HepG2 (cell line): Measurements from ENCODE around the gene LAMA5. TPM values are rescaled to one million over a fixed set of nuclear protein-coding genes. Genes with fewer than 3 reads are reported as not detected.

Experiments used
- CBX2 ChIP-seq, 2 experiments: fragments of 200-600 bp in 1 of 2; sonication (generic); formaldehyde crosslinking in 1 of 2; IDR thresholded peaks; 2 replicates each; pipeline versions ENCODE4 v1.7.0 to v1.8.1; 2018 to 2022; ENCODE audit warnings: low read depth in 2 of 2, low read length in 1 of 2, mild to moderate bottlenecking in 1 of 2, missing genetic modification reagents in 1 of 2
- CHCHD3 ChIP-seq: sonication (generic); formaldehyde crosslinking; IDR thresholded peaks from 2 replicates; pipeline ENCODE4 v1.8.0; 2022; ENCODE audit warnings: mild to moderate bottlenecking, missing genetic modification reagents, moderate library complexity
- HNRNPL ChIP-seq: fragments of 200-400 bp; formaldehyde crosslinking; IDR thresholded peaks from 2 replicates; pipeline ENCODE4 v1.6.1; 2017; ENCODE audit warnings: mild to moderate bottlenecking, low read depth, low read length
- NBN ChIP-seq: fragments of 450-650 bp; conservative IDR thresholded peaks from 2 replicates; pipeline ENCODE4 v1.6.1; 2017
- NFRKB ChIP-seq: fragments of 450-650 bp; IDR thresholded peaks from 2 replicates; pipeline ENCODE4 v1.6.1; 2017
- SALL1 ChIP-seq: sonication (generic); formaldehyde crosslinking; IDR thresholded peaks from 2 replicates; pipeline ENCODE4 v1.8.0; 2022; ENCODE audit warnings: mild to moderate bottlenecking, missing genetic modification reagents
- ZNF235 ChIP-seq: sonication (generic); formaldehyde crosslinking; IDR thresholded peaks from 2 replicates; pipeline ENCODE4 v1.8.1; 2023; ENCODE audit warnings: mild to moderate bottlenecking, missing genetic modification reagents, borderline replicate concordance
- ZNF264 ChIP-seq: sonication (generic); formaldehyde crosslinking; IDR thresholded peaks from 2 replicates; pipeline ENCODE4 v1.4.0; 2020; ENCODE audit warnings: missing genetic modification reagents
- ZNF501 ChIP-seq: sonication (generic); formaldehyde crosslinking; IDR thresholded peaks from 2 replicates; pipeline ENCODE4 v1.5.1; 2020; ENCODE audit warnings: mild to moderate bottlenecking, moderate library complexity, missing genetic modification reagents
- ZNF724P ChIP-seq: sonication (generic); formaldehyde crosslinking; IDR thresholded peaks from 2 replicates; pipeline ENCODE4 v1.8.0; 2022; ENCODE audit warnings: missing genetic modification reagents, borderline replicate concordance
- ZNF746 ChIP-seq: sonication (generic); formaldehyde crosslinking; IDR thresholded peaks from 2 replicates; pipeline ENCODE4 v1.8.0; 2022; ENCODE audit warnings: mild to moderate bottlenecking, missing genetic modification reagents
- ZNF773 ChIP-seq: sonication (generic); formaldehyde crosslinking; IDR thresholded peaks from 2 replicates; pipeline ENCODE4 v1.4.0; 2020; ENCODE audit warnings: missing genetic modification reagents, borderline replicate concordance
- ZNF781 ChIP-seq: sonication (generic); formaldehyde crosslinking; IDR thresholded peaks from 2 replicates; pipeline ENCODE4 v1.5.1; 2020; ENCODE audit warnings: borderline replicate concordance, mild to moderate bottlenecking, missing genetic modification reagents; ENCODE audit errors: not compliant biosample characterization
- polyA plus RNA-seq, 8 experiments: library from polyadenylated mRNA; depleted of rRNA in 3 of 8; stranded (reverse) in 7 of 8; unstranded in 1 of 8; fragments of >200 nt; fragmentation: Illumina TruSeq in 4 of 8; extraction: Trizol in 4 of 8; gene quantifications; 2 replicates each; pipeline versions ENCODE4 v1.2.1 to v1.2.3, GENCODE V29; 2011 to 2016; ENCODE audit warnings: low read depth in 4 of 8, missing spikeins in 1 of 8, mixed read lengths in 1 of 8; ENCODE audit not compliant: insufficient read depth in 1 of 8
- total RNA-seq, 5 experiments: library from RNA; depleted of rRNA; stranded (reverse); fragments of >200 nt; fragmentation: Illumina TruSeq; extraction: Trizol; gene quantifications; 2 replicates each; pipeline ENCODE4 v1.2.3, GENCODE V29; 2016; ENCODE audit warnings: low read depth in 1 of 5
- TF ChIP-seq, protein P1 (sequence below): sonication (generic); formaldehyde crosslinking; conservative IDR thresholded peaks from 2 replicates; pipeline ENCODE4 v1.8.0; 2022; ENCODE audit warnings: mild to moderate bottlenecking, moderate library complexity, missing genetic modification reagents
- TF ChIP-seq, protein P2 (sequence below): sonication (generic); formaldehyde crosslinking; IDR thresholded peaks from 2 replicates; pipeline ENCODE4 v1.4.0; 2020; ENCODE audit warnings: missing genetic modification reagents, mild to moderate bottlenecking, borderline replicate concordance
- TF ChIP-seq, protein P3 (sequence below): sonication (generic); formaldehyde crosslinking; IDR thresholded peaks from 2 replicates; pipeline ENCODE4 v1.5.0; 2020; ENCODE audit warnings: missing genetic modification reagents

Gene LAMA5
- total and polyA plus RNA-seq, 2 of the 13 experiments (the other 11 are each of a cell fraction or from before 2014, with no cell fraction given), result 21.0 to 44.7 TPM

DNA sequence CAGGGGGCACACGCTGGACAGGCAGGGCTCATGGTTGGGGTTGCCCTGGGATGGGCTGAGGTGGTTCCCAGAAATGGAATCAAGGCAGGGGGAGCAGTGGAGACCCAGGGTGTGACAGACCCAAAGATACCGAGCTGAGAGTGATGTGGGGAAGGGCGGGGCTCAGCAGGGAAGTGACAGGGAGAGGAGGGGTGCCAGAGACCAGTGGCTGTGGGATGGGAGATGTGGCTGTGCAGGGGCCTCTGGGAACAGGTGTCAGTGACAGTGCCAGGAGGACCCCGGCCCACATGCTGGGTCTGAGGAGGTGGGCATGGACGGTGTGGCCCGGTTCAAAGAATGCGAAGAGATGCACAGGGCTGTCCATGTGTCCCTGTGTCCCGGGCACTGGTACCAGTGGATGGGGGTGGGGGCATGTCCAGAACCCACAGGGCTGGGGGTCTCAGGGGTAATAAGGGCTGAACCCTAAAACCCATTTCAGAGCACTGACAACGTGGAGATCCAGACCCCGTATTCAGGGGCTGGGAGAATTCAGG is 38.9 kb upstream of the LAMA5 start (continued):
- TF ChIP-seq, protein P1, sequence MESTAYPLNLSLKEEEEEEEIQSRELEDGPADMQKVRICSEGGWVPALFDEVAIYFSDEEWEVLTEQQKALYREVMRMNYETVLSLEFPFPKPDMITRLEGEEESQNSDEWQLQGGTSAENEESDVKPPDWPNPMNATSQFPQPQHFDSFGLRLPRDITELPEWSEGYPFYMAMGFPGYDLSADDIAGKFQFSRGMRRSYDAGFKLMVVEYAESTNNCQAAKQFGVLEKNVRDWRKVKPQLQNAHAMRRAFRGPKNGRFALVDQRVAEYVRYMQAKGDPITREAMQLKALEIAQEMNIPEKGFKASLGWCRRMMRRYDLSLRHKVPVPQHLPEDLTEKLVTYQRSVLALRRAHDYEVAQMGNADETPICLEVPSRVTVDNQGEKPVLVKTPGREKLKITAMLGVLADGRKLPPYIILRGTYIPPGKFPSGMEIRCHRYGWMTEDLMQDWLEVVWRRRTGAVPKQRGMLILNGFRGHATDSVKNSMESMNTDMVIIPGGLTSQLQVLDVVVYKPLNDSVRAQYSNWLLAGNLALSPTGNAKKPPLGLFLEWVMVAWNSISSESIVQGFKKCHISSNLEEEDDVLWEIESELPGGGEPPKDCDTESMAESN, result peak; percentile 68; the same call in 1 of the 2 replicates
- 0 out of 2 replicates have a peak, but pooled peaks have one; percentile 9 for TF ChIP-seq ZNF501 (CRISPR knock-in tag)
- no peak for TF ChIP-seq NFRKB
- 0 out of 2 replicates have a peak, but pooled peaks have one; percentile 41 for TF ChIP-seq ZNF235
- 0 out of 2 replicates have a peak, but pooled peaks have one; percentile 12 for TF ChIP-seq ZNF724P
- TF ChIP-seq HNRNPL, result 0 out of 2 replicates have a peak, but pooled peaks have one; percentile 11
- TF ChIP-seq, protein P2, sequence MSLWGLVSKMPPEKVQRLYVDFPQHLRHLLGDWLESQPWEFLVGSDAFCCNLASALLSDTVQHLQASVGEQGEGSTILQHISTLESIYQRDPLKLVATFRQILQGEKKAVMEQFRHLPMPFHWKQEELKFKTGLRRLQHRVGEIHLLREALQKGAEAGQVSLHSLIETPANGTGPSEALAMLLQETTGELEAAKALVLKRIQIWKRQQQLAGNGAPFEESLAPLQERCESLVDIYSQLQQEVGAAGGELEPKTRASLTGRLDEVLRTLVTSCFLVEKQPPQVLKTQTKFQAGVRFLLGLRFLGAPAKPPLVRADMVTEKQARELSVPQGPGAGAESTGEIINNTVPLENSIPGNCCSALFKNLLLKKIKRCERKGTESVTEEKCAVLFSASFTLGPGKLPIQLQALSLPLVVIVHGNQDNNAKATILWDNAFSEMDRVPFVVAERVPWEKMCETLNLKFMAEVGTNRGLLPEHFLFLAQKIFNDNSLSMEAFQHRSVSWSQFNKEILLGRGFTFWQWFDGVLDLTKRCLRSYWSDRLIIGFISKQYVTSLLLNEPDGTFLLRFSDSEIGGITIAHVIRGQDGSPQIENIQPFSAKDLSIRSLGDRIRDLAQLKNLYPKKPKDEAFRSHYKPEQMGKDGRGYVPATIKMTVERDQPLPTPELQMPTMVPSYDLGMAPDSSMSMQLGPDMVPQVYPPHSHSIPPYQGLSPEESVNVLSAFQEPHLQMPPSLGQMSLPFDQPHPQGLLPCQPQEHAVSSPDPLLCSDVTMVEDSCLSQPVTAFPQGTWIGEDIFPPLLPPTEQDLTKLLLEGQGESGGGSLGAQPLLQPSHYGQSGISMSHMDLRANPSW (CRISPR knock-in tag), result no peak
- no peak for TF ChIP-seq NBN
- 0 out of 2 replicates have a peak, but pooled peaks have one; percentile 17 for TF ChIP-seq ZNF746 (CRISPR knock-in tag)
- no peak for TF ChIP-seq ZNF264 (CRISPR knock-in tag)
- TF ChIP-seq, protein P3, sequence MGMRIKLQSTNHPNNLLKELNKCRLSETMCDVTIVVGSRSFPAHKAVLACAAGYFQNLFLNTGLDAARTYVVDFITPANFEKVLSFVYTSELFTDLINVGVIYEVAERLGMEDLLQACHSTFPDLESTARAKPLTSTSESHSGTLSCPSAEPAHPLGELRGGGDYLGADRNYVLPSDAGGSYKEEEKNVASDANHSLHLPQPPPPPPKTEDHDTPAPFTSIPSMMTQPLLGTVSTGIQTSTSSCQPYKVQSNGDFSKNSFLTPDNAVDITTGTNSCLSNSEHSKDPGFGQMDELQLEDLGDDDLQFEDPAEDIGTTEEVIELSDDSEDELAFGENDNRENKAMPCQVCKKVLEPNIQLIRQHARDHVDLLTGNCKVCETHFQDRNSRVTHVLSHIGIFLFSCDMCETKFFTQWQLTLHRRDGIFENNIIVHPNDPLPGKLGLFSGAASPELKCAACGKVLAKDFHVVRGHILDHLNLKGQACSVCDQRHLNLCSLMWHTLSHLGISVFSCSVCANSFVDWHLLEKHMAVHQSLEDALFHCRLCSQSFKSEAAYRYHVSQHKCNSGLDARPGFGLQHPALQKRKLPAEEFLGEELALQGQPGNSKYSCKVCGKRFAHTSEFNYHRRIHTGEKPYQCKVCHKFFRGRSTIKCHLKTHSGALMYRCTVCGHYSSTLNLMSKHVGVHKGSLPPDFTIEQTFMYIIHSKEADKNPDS (CRISPR knock-in tag), result 0 out of 2 replicates have a peak, but pooled peaks have one; percentile 15
- TF ChIP-seq CHCHD3 (CRISPR knock-in tag), result 0 out of 2 replicates have a peak, but pooled peaks have one; percentile 2
- TF ChIP-seq ZNF781 (CRISPR knock-in tag), result peak; percentile 25
- no peak for TF ChIP-seq ZNF773
- TF ChIP-seq SALL1 (CRISPR knock-in tag), result no peak; the same call in 1 of the 2 replicates
- no peak for TF ChIP-seq CBX2 (IDR thresholded peaks at IDR 0.05; ENCODE audit: low read depth, low read length)
- peak; percentile 59; the same call in 1 of the 2 replicates for TF ChIP-seq CBX2 (CRISPR knock-in tag; IDR thresholded peaks at IDR 0.05; ENCODE audit: low read depth)
